GM19395 (cell line): ENCODE results near the gene RAD51.
"Not testable (repeated sequence)": the region's sequence is repeated elsewhere in the genome, so short reads cannot be mapped to it uniquely, and the experiment has no call there.

Source experiments
- ATAC-seq: cut with Tn5 transposase; IDR thresholded peaks from one replicate; pipeline ENCODE4 v1.9.1; 2021; ENCODE audit warnings: mild to moderate bottlenecking, moderate library complexity; ENCODE audit not compliant: unreplicated experiment

Gene RAD51

GRCh38 chr15:40694688-40695468 is at the start of gene RAD51:
Gene RAD51 (plus strand): TSS chr15:40695174. CDS start chr15:40698759, 3,585 bp downstream.
- ATAC-seq, result peak; percentile 85

- ATAC-seq, result no peak
Measured at GRCh38 chr15:40647523-40647922, 47.5 kb upstream of the RAD51 start.

GRCh38 chr15:40650479-40650878 is 44.5 kb upstream of the RAD51 start:
- ATAC-seq, result no peak

- ATAC-seq, result no peak
Measured at GRCh38 chr15:40660686-40661085, 34.3 kb upstream of the RAD51 start.

- ATAC-seq, result no peak
Measured at GRCh38 chr15:40664909-40665308, 30.1 kb upstream of the RAD51 start.

- not testable (repeated sequence) for ATAC-seq
Measured at GRCh38 chr15:40676290-40676689, 18.7 kb upstream of the RAD51 start.

GRCh38 chr15:40676906-40677305 is 18.1 kb upstream of the RAD51 start:
- ATAC-seq, result not testable (repeated sequence)

GRCh38 chr15:40680151-40680550 is 14.8 kb upstream of the RAD51 start:
- no peak for ATAC-seq

GRCh38 chr15:40680959-40681358 is 14.0 kb upstream of the RAD51 start:
- ATAC-seq, result not testable (repeated sequence)

- no peak for ATAC-seq
Measured at GRCh38 chr15:40684381-40684780, 10.6 kb upstream of the RAD51 start.

GRCh38 chr15:40685376-40685775 is 9.6 kb upstream of the RAD51 start:
- ATAC-seq, result no peak

- no peak for ATAC-seq
Measured at GRCh38 chr15:40688932-40689799, 5.8 kb upstream of the RAD51 start.

- ATAC-seq, result no peak
Measured at GRCh38 chr15:40691737-40692136, 3.2 kb upstream of the RAD51 start.

- peak; percentile 32 for ATAC-seq
Measured at GRCh38 chr15:40693904-40694687, 878 bp upstream of the RAD51 start.

- ATAC-seq, result peak; percentile 21
Measured at GRCh38 chr15:40695469-40695890, 506 bp downstream of the RAD51 start.

- ATAC-seq, result no peak
Measured at GRCh38 chr15:40696228-40696627, 1.3 kb downstream of the RAD51 start.

- no peak for ATAC-seq
Measured at GRCh38 chr15:40697916-40698315, 2.9 kb downstream of the RAD51 start.

- no peak for ATAC-seq
Measured at GRCh38 chr15:40702077-40702476, 7.1 kb downstream of the RAD51 start.

- no peak for ATAC-seq
Measured at GRCh38 chr15:40706121-40706520, 11.1 kb downstream of the RAD51 start.

GRCh38 chr15:40714144-40714543 is 19.2 kb downstream of the RAD51 start:
- no peak for ATAC-seq

GRCh38 chr15:40716165-40716564 is 21.2 kb downstream of the RAD51 start:
- no peak for ATAC-seq
